Mesendoderm (in vitro differentiated cells): ENCODE data around the gene TWIST2.

Source experiments
- DNase-seq: peaks from one replicate; pipeline ENCODE4 v3.0.0; 2013
- H2AK5ac ChIP-seq: 2 replicates; pipeline ENCODE4 v1.6.1; 2013; ENCODE audit warnings: low read length, inconsistent platforms
- H2BK120ac ChIP-seq: 2 replicates; pipeline ENCODE4 v1.6.1; 2013; ENCODE audit warnings: low read depth, mild to moderate bottlenecking, low read length, moderate library complexity, mixed read lengths
- H2BK15ac ChIP-seq: replicated peaks from 2 replicates; pipeline ENCODE4 v1.6.1; 2013; ENCODE audit warnings: low read depth, mild to moderate bottlenecking, moderate library complexity
- H2BK5ac ChIP-seq: 2 replicates; pipeline ENCODE4 v1.6.1; 2013; ENCODE audit warnings: low read length, inconsistent platforms
- H3K18ac ChIP-seq: 2 replicates; pipeline ENCODE4 v1.6.1; 2013; ENCODE audit warnings: mild to moderate bottlenecking, low read length, mixed read lengths
- H3K23ac ChIP-seq: one replicate; pipeline ENCODE4 v1.6.1; 2013; ENCODE audit warnings: low read length
- H3K27ac ChIP-seq: 2 replicates; pipeline ENCODE4 v1.5.1; 2013; ENCODE audit warnings: low read depth, mild to moderate bottlenecking, inconsistent platforms, low read length, moderate library complexity
- H3K27me3 ChIP-seq: 2 replicates; pipeline ENCODE4 v1.6.1; 2013; ENCODE audit warnings: low read length, control low read depth, mild to moderate bottlenecking, inconsistent platforms; ENCODE audit not compliant: insufficient read depth, poor library complexity
- H3K36me3 ChIP-seq: 2 replicates; pipeline ENCODE4 v1.6.1; 2013; ENCODE audit warnings: low read length, inconsistent platforms; ENCODE audit not compliant: control insufficient read depth, insufficient read depth
- H3K4ac ChIP-seq: one replicate; pipeline ENCODE4 v1.6.1; 2013; ENCODE audit warnings: low read depth, mild to moderate bottlenecking, low read length, moderate library complexity
- H3K4me1 ChIP-seq: 2 replicates; pipeline ENCODE4 v1.6.1; 2013; ENCODE audit warnings: low read depth, low read length, inconsistent platforms; ENCODE audit not compliant: control insufficient read depth
- H3K4me2 ChIP-seq: 2 replicates; pipeline ENCODE4 v1.6.1; 2013; ENCODE audit warnings: low read length
- H3K4me3 ChIP-seq: 2 replicates; pipeline ENCODE4 v1.5.1; 2013; ENCODE audit warnings: mild to moderate bottlenecking, low read length
- H3K56ac ChIP-seq: one replicate; pipeline ENCODE4 v1.6.1; 2013; ENCODE audit warnings: low read length
- H3K79me1 ChIP-seq: 2 replicates; pipeline ENCODE4 v1.6.1; 2013; ENCODE audit warnings: low read length, inconsistent platforms
- H3K79me2 ChIP-seq: 2 replicates; pipeline ENCODE4 v1.6.1; 2013; ENCODE audit warnings: mild to moderate bottlenecking, low read length; ENCODE audit not compliant: control insufficient read depth, insufficient read depth
- H3K9ac ChIP-seq: 2 replicates; pipeline ENCODE4 v1.6.1; 2013; ENCODE audit warnings: low read length, inconsistent platforms
- H4K5ac ChIP-seq: one replicate; pipeline ENCODE4 v1.6.1; 2013; ENCODE audit warnings: low read length
- H4K8ac ChIP-seq: one replicate; pipeline ENCODE4 v1.6.1; 2013; ENCODE audit warnings: low read depth, mild to moderate bottlenecking, control low read depth, low read length, moderate library complexity
- WGBS: extraction: QIAGEN DNeasy Blood & Tissue Kit; methylation state at CpG from one replicate; pipeline ENCODE4 v1.1.7; 2013; ENCODE audit warnings: low lambda C conversion rate, missing lambda C conversion rate; ENCODE audit not compliant: insufficient coverage; ENCODE audit errors: extremely low coverage; 5-methylcytosine and 5-hydroxymethylcytosine counted together

The TWIST2 gene

DNA sequence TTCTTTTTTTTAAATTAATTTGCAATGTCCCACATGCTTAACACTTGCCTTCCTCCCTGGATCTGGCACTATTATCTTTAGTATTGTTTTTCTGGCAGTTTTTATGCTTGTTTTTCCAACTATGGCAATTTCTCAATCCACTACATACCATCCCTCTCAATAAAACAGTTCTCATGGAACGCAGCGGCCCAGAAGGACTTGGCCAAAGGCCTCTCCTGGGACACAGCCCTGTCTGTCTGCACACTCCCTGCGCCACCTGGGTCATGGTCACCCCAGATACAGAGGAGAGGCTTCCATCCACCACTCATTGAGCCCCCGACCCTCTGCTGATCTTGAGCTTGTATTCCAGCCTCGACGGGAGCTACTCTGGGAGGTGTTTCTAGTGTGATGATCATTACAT is 91.2 kb downstream of the TWIST2 start:
- no CpG with 5 or more reads among the region's 6 CpGs for WGBS
- H2BK15ac ChIP-seq: no peak overlapping the region
- DNase-seq: no peak

DNA sequence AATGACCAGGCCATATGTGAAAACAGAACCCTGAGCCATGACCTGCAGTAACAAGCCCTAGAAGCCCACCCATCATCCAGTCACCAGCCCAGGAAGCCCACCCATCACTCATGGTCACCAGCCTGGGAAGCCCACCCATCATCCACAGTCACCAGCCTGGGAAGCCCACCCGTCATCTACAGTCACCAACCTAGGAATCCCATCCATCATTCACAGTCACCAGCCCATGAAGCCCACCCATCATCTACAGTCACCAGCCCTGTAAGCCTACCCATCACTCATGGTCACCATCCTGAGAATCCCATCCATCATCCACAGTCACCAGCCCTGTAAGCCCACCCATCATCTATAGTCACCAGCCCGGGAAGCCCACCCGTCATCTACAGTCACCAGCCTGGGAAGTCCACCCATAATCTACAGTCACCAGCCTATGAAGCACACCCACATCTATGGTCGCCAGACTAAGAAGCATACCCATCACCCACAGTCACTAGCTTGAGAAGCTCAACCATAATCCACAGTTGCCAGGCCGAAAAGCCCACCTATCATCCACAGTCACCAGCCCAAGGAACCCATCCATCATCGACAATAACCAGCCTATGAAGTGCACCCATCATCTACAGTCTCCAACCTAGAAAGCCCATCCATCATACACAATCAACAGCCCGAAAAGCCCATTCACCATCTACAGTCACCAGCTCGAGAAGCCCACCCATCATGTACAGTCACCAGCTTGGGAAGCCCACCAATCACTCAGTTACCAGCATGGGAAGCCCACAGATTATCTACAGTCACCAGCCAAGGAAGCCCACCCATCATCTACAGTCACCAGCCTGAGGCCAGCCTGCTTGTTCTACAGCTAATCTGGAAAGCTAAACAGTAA is 91.9 kb downstream of the TWIST2 start:
- no peak overlapping the region for H4K5ac ChIP-seq
- no peak overlapping the region for H2BK5ac ChIP-seq
- no peak overlapping the region for H2BK120ac ChIP-seq
- no peak overlapping the region for H4K8ac ChIP-seq
- no peak for DNase-seq
- no peaks in the 10 kb centered on the region for H3K36me3 ChIP-seq
- no peak overlapping the region for H3K27ac ChIP-seq
- no peak overlapping the region for H3K4ac ChIP-seq
- H3K9ac ChIP-seq: no peak overlapping the region
- no peak overlapping the region for H3K23ac ChIP-seq
- H3K4me2 ChIP-seq: no peak overlapping the region
- no peak overlapping the region for H2AK5ac ChIP-seq
- H3K27me3 ChIP-seq: no peaks in the 10 kb centered on the region
- H2BK15ac ChIP-seq: no peak overlapping the region
- H3K79me1 ChIP-seq: no peaks in the 10 kb centered on the region
- no peak overlapping the region for H3K4me3 ChIP-seq
- no peak overlapping the region for H3K56ac ChIP-seq
- no peaks in the 10 kb centered on the region for H3K79me2 ChIP-seq
- no peaks in the 10 kb centered on the region for H3K4me1 ChIP-seq
- WGBS: no CpG with 5 or more reads among the region's 8 CpGs
- H3K18ac ChIP-seq: no peak overlapping the region

More for the DNA sequence above, 91.2 kb downstream of the TWIST2 start:
- Histone ChIP-seq H3K23ac (no peak overlapping the region), H3K79me1 (no peaks in the 10 kb centered on the region), H4K5ac (no peak overlapping the region), H3K27ac (no peak overlapping the region), H2BK5ac (no peak overlapping the region), H4K8ac (no peak overlapping the region), H3K36me3 (no peaks in the 10 kb centered on the region), H3K9ac (no peak overlapping the region), H3K18ac (no peak overlapping the region), H2AK5ac (no peak overlapping the region), H3K56ac (no peak overlapping the region), H3K4me1 (no peaks in the 10 kb centered on the region), H3K79me2 (no peaks in the 10 kb centered on the region), H2BK120ac (no peak overlapping the region), H3K4me3 (no peak overlapping the region), H3K4me2 (no peak overlapping the region), H3K4ac (no peak overlapping the region), H3K27me3 (no peaks in the 10 kb centered on the region)

DNA sequence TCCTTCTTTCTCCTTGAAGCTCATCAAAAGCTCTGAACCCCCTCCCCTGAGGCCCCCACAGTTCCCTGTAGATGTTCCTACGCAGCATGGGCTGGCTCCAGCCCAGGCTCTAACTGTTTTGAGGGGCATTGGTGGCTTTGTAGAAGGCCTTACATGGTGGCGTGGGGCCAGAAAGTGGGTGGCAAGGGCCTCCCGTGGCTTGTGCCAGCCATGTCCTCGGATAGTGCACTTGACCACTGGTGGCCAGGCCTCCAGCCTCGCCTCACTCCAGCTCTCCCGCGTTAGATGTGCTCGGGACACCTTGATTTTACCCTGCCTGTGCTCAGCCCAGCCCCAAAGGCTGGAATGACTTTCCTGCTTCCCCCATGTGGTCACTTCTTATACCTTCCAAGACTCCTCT is 92.9 kb downstream of the TWIST2 start:
- no peak overlapping the region for H4K8ac ChIP-seq
- no peak overlapping the region for H3K4ac ChIP-seq
- no peak overlapping the region for H3K56ac ChIP-seq
- no peak overlapping the region for H3K18ac ChIP-seq
- no peak overlapping the region for H3K27ac ChIP-seq
- no peaks in the 10 kb centered on the region for H3K79me2 ChIP-seq
- H3K4me1 ChIP-seq: no peaks in the 10 kb centered on the region
- no peak overlapping the region for H2BK5ac ChIP-seq
- no peak for DNase-seq
- H3K4me2 ChIP-seq: no peak overlapping the region
- H3K4me3 ChIP-seq: no peak overlapping the region
- no peak overlapping the region for H3K23ac ChIP-seq
- no peak overlapping the region for H2BK120ac ChIP-seq
- no peaks in the 10 kb centered on the region for H3K27me3 ChIP-seq
- H3K36me3 ChIP-seq: no peaks in the 10 kb centered on the region
- H2BK15ac ChIP-seq: no peak overlapping the region
- H3K9ac ChIP-seq: no peak overlapping the region
- no peaks in the 10 kb centered on the region for H3K79me1 ChIP-seq
- no peak overlapping the region for H4K5ac ChIP-seq
- no peak overlapping the region for H2AK5ac ChIP-seq
- no CpG with 5 or more reads among the region's 8 CpGs for WGBS

DNA sequence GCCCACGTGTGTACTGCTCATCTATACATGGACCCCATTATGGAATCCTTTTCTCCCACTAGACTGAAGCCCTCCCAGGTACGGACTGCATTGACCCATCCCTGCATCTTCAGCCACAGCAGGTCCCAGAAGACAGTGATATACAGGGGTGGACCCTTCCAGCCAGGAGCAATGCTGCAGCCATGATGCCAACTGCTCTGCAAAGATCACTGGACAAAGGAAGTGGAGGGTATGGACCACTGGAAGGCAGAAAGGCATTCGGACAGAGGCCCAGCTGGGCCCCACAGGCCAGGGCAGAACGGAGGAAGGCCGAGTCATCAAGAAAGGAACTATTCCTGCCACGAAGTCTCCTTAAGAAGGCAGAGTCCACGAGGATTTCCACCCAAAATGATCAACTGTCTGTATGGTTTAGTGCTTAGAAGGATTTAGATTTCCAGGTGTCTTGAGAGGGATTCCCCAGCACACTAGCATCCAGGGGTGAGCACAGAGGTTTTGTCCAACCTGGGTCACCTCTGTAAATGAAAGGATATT is 93.4 kb downstream of the TWIST2 start:
- H4K8ac ChIP-seq: no peak overlapping the region
- WGBS: no CpG with 5 or more reads among the region's 7 CpGs

DNA sequence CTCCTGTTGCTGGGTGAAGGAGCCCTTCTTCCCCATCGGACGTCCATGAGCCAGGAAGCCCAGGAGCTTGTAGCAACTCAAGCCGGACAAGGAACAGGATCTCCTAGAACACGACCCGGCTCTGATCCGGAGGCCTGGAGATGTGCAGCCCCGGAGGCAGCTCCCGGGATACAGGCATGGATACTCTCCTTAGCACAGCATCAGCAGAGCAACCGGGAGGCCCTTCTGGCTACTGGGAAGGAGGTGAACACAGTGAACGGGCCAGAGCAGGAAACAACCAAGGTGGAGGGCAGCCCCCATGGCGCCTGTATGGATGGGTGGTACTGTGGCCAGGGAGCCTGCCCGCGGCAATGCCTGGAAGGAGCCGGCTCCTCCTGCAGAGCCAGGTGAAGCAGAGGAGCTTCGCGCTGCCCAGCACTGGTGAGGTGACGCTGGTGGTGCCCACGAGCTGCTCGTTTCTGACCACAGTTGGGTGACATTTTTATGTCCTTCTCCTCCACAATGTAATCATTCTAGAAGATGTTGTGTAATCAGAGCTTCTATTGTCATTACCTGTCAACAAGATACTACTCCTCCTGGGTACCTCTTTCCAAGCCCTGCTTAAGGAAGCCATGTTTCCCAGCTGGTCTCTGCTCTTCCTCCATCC is 94.3 kb downstream of the TWIST2 start:
- no peak overlapping the region for H3K4me3 ChIP-seq
- DNase-seq: no peak
- no peak overlapping the region for H3K4me2 ChIP-seq
- no peak overlapping the region for H3K4ac ChIP-seq
- H4K5ac ChIP-seq: no peak overlapping the region
- H3K18ac ChIP-seq: no peak overlapping the region
- no peak overlapping the region for H3K9ac ChIP-seq
- no peaks in the 10 kb centered on the region for H3K79me1 ChIP-seq
- no peak overlapping the region for H2AK5ac ChIP-seq
- H3K36me3 ChIP-seq: no peaks in the 10 kb centered on the region
- no peaks in the 10 kb centered on the region for H3K79me2 ChIP-seq
- no peak overlapping the region for H3K56ac ChIP-seq
- no peak overlapping the region for H4K8ac ChIP-seq
- H3K4me1 ChIP-seq: no peaks in the 10 kb centered on the region
- H3K23ac ChIP-seq: no peak overlapping the region
- no peak overlapping the region for H3K27ac ChIP-seq
- WGBS: no CpG with 5 or more reads among the region's 19 CpGs
- no peak overlapping the region for H2BK5ac ChIP-seq
- no peaks in the 10 kb centered on the region for H3K27me3 ChIP-seq
- no peak overlapping the region for H2BK120ac ChIP-seq
- H2BK15ac ChIP-seq: no peak overlapping the region

More for the DNA sequence above, 93.4 kb downstream of the TWIST2 start:
- Histone ChIP-seq H2BK15ac (no peak overlapping the region), H3K18ac (no peak overlapping the region), H3K4me2 (no peak overlapping the region), H3K56ac (no peak overlapping the region), H3K36me3 (no peaks in the 10 kb centered on the region), H2AK5ac (no peak overlapping the region), H4K5ac (no peak overlapping the region), H3K4me3 (no peak overlapping the region), H3K23ac (no peak overlapping the region), H3K9ac (no peak overlapping the region), H3K27me3 (no peaks in the 10 kb centered on the region), H2BK120ac (no peak overlapping the region), H2BK5ac (no peak overlapping the region), H3K79me1 (no peaks in the 10 kb centered on the region), H3K4ac (no peak overlapping the region), H3K79me2 (no peaks in the 10 kb centered on the region), H3K4me1 (no peaks in the 10 kb centered on the region), H3K27ac (no peak overlapping the region)
- no peak for DNase-seq
